ENCODE measurements around the gene ARSJ. TPM values are rescaled to one million over a fixed set of nuclear protein-coding genes. Genes with fewer than 3 reads are reported as not detected.
"Not testable (repeated sequence)": the region's sequence is repeated elsewhere in the genome, so short reads cannot be mapped to it uniquely, and the experiment has no call there.

ARSJ gene
- total RNA-seq, 1 donor: 24.6 TPM

DNA sequence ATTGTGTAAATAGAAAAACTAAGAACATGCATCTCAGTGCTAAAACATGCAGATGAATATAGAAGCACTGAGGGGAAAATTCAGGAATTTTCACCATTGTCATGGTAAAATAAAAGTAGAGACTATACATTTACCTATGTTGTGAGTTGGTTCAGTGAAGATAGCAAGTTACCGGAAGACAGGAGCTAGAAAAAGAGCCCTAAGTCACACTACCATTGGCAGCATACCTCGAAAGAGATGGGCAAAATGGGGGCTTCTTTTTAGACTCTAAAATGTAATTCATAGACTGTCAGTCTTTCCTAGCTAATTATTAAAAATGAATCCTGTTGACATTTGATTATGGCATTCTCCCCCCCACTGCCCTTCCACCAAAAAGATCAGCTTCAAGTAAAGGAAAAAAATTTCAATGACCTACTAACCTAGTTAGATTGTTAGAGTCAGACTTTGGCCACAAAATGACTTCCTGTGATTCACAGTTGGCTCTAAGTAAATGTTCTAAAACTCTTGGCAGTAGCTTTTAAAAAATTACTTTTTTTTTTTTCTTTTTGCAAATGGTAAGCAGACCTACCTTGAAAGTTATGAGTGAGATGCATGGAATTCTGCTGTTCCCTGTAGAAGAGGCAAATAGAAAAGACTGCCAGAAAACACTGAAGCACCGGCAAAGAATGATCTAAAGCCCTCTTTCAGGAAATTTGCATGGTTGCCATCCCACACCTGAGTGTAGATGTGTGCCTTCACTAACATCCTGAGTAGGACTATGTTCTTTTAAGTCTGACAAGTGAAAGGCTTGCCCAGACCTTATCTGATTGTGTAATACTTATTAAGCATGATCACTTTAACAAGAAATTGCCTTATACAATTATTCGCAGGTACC, 26.4 kb upstream of the ARSJ start:
- Histone ChIP-seq H2AFZ (ENCODE audit: low read length) (no peak overlapping the region), H3K4me1 (ENCODE audit: insufficient read depth, low read length) (peaks cover 16% of the 10 kb centered on the region), H3K27me3 (ENCODE audit: insufficient read depth, low read length) (no peaks in the 10 kb centered on the region), H3K27ac (ENCODE audit: low read depth, low read length) (no peak overlapping the region), H3K79me2 (ENCODE audit: insufficient read depth, low read length) (no peaks in the 10 kb centered on the region), H3K9me3 (ENCODE audit: low read depth, low read length) (no peaks in the 10 kb centered on the region), H4K20me1 (ENCODE audit: insufficient read depth, low read length) (no peaks in the 10 kb centered on the region), H3K4me3 (ENCODE audit: insufficient read depth, low read length) (no peak overlapping the region), H3K4me2 (ENCODE audit: insufficient read depth, low read length) (no peak overlapping the region), H3K36me3 (ENCODE audit: insufficient read depth, low read length) (no peaks in the 10 kb centered on the region)
- TF ChIP-seq CTCF (IDR thresholded peaks at IDR 0.05; ENCODE audit: extremely low read depth, low read depth, low read length): no peak
- no peak for DNase-seq (ENCODE audit: insufficient read length, low spot score, missing footprints)

- not testable (repeated sequence) for H3K27ac ChIP-seq (ENCODE audit: low read depth, low read length); H4K20me1 ChIP-seq (ENCODE audit: insufficient read depth, low read length); H2AFZ ChIP-seq (ENCODE audit: low read length); H3K9me3 ChIP-seq (ENCODE audit: low read depth, low read length); H3K4me3 ChIP-seq (ENCODE audit: insufficient read depth, low read length); H3K27me3 ChIP-seq (ENCODE audit: insufficient read depth, low read length); H3K36me3 ChIP-seq (ENCODE audit: insufficient read depth, low read length); H3K4me2 ChIP-seq (ENCODE audit: insufficient read depth, low read length); H3K79me2 ChIP-seq (ENCODE audit: insufficient read depth, low read length); DNase-seq (ENCODE audit: insufficient read length, low spot score, missing footprints)
- peaks cover 16% of the 10 kb centered on the region for H3K4me1 ChIP-seq (ENCODE audit: insufficient read depth, low read length)
These were observed 25.2 kb upstream of the ARSJ start for GRCh38 chr4:114004483-114005226.

- Histone ChIP-seq H3K4me1 (ENCODE audit: insufficient read depth, low read length) (no peaks in the 10 kb centered on the region), H3K27ac (ENCODE audit: low read depth, low read length) (no peak overlapping the region), H3K4me2 (ENCODE audit: insufficient read depth, low read length) (no peak overlapping the region), H3K4me3 (ENCODE audit: insufficient read depth, low read length) (no peak overlapping the region), H4K20me1 (ENCODE audit: insufficient read depth, low read length) (no peaks in the 10 kb centered on the region), H2AFZ (ENCODE audit: low read length) (no peak overlapping the region), H3K36me3 (ENCODE audit: insufficient read depth, low read length) (no peaks in the 10 kb centered on the region), H3K79me2 (ENCODE audit: insufficient read depth, low read length) (no peaks in the 10 kb centered on the region), H3K27me3 (ENCODE audit: insufficient read depth, low read length) (no peaks in the 10 kb centered on the region), H3K9me3 (ENCODE audit: low read depth, low read length) (no peaks in the 10 kb centered on the region)
- no peak for TF ChIP-seq CTCF (IDR thresholded peaks at IDR 0.05; ENCODE audit: extremely low read depth, low read depth, low read length)
- no peak for DNase-seq (ENCODE audit: insufficient read length, low spot score, missing footprints)
These were observed 19.1 kb upstream of the ARSJ start for GRCh38 chr4:113998531-113998930.

DNA sequence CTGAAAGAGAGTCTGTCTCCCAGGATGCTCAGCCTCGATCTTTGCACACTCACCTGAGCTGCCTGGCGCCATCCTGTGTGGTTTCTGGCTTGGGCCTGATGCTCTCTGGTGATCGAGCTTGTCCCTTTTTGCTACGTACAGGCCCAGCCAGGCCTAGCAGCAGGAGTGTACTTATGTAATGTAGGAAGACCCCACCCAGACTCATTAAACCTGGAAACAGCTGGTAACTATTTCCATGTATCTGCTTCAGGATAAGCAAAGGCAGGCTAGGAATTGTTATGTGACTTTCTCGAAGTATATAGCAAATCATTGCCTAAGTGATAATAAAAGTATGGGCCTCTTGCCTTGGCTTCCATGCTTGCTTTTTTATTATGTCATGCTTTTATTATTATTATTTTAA, 18.6 kb upstream of the ARSJ start:
- Histone ChIP-seq H3K4me1 (ENCODE audit: insufficient read depth, low read length) (no peaks in the 10 kb centered on the region), H2AFZ (ENCODE audit: low read length) (no peak overlapping the region), H3K4me2 (ENCODE audit: insufficient read depth, low read length) (no peak overlapping the region), H3K79me2 (ENCODE audit: insufficient read depth, low read length) (no peaks in the 10 kb centered on the region), H3K27ac (ENCODE audit: low read depth, low read length) (no peak overlapping the region), H3K27me3 (ENCODE audit: insufficient read depth, low read length) (no peaks in the 10 kb centered on the region), H3K4me3 (ENCODE audit: insufficient read depth, low read length) (no peak overlapping the region), H3K36me3 (ENCODE audit: insufficient read depth, low read length) (no peaks in the 10 kb centered on the region), H4K20me1 (ENCODE audit: insufficient read depth, low read length) (no peaks in the 10 kb centered on the region), H3K9me3 (ENCODE audit: low read depth, low read length) (no peaks in the 10 kb centered on the region)
- no peak for DNase-seq (ENCODE audit: insufficient read length, low spot score, missing footprints)
- TF ChIP-seq CTCF (IDR thresholded peaks at IDR 0.05; ENCODE audit: extremely low read depth, low read depth, low read length): no peak

Data from osteoblast (primary cell).